Forelimb muscle (tissue), 1 donor: ENCODE results near the gene HSFX3. TPM values are rescaled to one million over a fixed set of nuclear protein-coding genes. Genes with fewer than 3 reads are reported as not detected.
"Not testable (repeated sequence)": the region's sequence is repeated elsewhere in the genome, so short reads cannot be mapped to it uniquely, and the experiment has no call there.

Experiments used
- DNase-seq: peaks from one replicate; pipeline ENCODE4 v3.0.0-alpha.2; 2013; ENCODE audit warnings: low read depth
- polyA plus RNA-seq: library from polyadenylated mRNA; unstranded; fragments of 120-200 nt; gene quantifications from one replicate; pipeline ENCODE4 v1.2.1, GENCODE V29; 2013; ENCODE audit not compliant: insufficient read length

The HSFX3 gene
- polyA plus RNA-seq, 1 donor, result 1.1 TPM

DNA sequence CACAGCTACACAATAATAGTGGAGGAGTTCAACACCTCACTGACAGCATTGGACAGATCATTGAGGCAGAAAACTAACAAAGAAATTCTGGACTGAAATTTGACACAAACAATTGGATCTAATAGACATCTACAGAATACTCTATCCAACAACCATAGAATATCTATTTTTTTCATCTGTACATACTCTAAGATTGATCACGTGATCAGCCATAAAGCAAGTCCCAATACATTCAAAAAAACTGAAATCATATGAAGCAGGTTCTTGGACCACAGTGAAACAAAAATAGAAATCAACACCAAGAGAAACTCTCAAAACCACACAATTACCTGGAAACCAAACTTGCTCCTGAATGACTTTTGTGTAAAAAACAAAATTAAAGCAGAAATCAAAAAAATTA lies 32.4 kb downstream of the HSFX3 start:
- DNase-seq, result no peak

DNA sequence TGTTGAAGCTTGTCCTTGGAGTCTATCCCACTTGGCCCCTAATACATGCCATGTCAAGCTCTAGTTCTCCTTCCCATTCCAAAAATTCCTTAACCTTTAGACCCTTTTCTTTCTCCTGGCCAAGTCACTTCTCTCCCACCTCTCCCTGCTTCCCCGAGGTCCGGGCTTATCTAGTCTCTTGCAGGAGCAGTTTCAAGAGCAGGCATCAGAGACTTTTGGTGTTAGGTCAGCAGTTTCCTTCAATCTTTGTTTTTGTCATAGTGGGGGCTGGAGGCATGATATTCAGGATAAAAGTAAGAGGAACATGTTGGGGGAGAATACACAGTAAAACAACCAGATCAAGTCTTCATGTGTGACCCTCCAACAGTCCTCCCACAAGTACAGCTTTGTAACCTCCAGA lies 33.1 kb downstream of the HSFX3 start:
- DNase-seq, result no peak

DNA sequence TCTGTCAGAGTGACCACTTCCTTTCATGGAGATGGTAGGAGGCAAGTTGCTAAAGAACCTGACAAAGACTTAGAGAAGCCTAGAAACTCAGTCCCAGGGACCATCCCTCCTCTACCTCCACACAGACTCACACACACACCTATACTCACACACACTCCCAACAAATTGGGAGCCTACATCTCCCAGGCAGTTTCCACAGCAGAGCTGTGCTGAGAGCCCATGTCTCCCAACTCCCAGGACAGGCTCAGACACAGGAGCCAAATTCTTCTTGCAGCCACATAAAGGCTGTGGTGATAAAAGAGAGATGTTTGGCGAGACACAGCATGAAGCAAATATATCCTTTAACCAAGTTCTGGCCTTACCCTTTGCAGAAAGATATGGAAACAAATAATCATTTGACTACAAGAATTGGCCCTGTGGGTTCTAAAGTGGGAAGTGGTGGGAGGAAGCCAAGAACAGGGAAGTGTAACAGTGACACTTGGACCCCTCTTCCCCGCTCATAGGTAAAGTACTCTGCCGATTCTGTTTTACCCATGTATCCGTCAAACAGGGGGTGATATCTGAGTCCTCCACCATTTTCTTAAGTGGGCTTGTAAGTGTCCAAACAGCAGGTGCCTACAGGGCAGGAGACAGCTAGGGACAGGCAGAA lies 33.6 kb downstream of the HSFX3 start:
- DNase-seq, result no peak

DNA sequence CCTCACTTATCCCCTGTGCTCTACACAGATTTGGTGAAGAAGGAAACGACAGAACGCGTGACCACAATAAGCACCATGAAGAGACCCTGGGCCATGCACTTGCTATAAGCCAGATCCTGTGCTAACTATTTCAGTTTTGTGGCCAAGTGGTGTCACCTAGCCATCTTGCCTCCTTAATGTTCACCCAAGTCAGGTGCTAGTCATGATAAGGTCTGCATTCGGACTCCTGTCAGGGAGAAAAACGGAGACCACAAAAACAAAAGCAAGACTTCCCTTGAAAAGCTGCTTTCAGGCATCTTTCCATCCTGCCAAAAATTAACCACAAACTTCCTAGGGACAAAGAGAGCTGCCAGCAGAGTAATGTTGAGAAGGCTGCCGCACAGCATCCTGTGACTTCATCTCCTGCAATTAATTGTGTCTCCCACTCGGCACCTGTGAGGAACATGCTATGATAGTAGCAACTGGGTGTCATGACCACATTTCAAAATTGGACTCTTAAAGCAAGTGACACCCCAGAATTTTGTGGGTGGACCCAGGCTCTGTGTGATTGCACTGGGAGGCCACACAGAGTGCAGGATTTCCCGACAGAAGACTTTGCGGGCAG lies 35.8 kb downstream of the HSFX3 start:
- no peak for DNase-seq

DNA sequence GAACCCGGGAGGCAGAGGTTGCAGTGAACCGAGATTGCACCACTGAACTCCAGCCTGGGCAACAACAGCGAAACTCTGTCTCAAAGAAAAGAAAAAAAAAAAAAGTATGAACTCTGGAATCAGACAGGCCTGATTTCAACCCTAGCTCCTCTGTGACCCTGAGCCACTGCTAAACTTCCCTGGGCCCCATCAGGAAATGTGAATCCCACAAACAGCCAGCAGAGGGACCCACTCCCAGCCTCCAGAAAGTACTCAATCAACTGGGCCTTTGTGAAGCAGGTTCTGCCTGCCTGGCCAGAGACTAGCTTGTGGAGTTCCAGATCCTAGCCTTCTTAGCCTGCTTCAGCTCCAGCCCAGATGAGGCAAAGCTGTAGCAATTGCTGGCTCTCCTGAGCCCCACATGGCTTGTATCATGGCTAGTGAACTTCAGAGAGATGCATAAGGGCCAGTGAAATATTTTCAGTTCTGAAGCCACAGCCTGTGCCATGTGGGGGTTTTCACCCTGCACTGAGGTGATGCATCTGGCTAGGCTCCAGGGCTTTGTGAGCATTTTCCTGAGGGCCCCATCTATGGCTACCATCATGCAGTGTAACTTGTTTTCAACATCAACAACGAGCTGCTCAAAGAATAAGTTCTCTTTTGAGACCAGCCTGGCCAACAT lies 37.4 kb downstream of the HSFX3 start:
- no peak for DNase-seq

DNA sequence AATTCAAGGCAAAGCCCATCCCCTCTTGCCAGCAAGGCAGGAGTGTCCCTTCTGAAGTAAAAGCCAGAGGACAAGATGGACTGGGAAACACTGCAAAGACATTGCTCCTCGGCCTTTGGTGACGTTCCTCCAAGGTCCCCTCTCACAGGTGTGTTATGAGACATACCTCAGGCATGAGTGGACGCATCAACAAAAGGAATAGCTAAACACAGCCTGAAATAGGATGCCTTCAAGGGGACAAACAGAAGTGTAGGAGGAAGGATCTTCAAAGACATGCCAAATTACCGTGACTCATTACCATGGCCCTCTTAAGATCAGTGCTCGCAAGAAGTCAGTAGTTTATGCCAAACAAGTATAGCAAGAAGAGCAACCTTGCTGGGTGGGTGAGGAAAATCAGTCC lies 38.6 kb downstream of the HSFX3 start:
- DNase-seq, result no peak

DNA sequence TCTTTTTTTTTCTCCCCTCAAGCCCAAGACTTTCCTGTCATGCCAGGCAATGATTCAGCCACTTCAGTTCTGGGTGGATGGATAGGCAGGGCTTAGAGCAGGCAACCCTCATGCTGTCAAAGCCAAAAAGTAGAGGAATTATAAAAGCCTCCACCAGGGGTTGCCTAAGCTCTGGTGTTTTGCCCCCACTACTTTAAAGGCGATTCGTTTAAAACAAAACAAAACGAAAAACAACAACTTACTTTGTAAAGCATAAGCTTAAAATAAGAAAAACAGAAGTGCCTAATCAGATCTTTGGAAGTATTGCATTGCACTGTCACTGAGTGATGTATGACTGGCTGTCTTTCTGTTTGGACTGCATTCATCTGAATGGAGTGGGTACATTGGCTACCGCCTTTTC lies 39.3 kb downstream of the HSFX3 start:
- DNase-seq, result no peak

DNA sequence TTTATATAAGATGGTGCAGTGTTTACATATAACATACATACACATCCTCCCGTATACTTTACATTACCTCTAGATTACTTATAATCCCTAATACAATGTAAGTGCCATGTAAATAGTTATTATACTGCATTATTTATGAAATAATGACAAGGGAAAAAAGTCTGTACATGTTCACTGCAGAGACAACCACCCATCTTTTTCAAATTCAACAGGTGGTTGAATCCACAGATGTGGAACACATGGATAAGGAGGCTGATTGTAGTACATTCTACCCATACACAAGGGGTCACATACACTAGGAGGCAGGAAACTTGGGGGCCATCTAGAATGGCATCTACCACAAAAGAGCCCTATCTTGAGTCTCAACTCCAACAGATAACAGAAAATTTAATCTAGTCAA lies 41.3 kb downstream of the HSFX3 start:
- DNase-seq, result no peak

DNA sequence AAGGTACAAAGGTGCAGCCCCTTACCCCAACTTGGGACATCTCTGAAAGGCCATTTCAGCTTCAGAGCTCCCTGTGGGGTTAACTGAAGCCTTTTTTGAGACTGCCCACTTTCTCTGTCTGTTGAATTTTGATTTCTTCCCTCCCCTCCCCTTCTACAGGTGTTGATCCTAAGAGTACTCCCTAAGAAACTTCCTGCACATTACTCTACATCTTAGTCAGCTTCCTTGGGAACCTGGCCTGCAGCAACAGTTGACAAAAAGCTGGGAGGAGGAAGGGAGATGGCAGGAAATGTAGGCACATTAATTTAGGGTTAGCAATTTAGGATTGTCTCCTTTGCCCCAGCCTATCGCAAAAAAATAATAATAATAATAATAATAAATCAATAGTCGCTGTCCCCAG lies 43.4 kb downstream of the HSFX3 start:
- DNase-seq, result no peak

DNA sequence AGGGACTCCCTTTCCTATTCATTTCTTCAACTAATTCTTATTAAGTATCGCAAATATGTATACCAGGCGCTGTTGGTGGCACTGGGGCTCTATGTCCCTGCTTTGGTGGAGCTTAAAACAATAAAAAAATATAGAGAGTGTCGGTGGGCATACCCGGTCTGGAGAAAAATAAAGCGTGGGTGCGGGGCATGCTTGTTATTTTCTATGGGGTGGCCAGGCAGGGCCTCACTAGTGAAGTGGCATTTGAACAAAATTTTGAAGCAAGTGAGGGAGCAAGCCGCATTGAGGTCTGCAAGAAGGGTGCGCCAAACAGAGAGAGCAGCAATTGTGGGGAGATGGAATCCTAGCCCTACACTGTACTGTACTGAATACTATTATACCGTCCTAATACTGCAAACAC lies 44.1 kb downstream of the HSFX3 start:
- no peak for DNase-seq

DNA sequence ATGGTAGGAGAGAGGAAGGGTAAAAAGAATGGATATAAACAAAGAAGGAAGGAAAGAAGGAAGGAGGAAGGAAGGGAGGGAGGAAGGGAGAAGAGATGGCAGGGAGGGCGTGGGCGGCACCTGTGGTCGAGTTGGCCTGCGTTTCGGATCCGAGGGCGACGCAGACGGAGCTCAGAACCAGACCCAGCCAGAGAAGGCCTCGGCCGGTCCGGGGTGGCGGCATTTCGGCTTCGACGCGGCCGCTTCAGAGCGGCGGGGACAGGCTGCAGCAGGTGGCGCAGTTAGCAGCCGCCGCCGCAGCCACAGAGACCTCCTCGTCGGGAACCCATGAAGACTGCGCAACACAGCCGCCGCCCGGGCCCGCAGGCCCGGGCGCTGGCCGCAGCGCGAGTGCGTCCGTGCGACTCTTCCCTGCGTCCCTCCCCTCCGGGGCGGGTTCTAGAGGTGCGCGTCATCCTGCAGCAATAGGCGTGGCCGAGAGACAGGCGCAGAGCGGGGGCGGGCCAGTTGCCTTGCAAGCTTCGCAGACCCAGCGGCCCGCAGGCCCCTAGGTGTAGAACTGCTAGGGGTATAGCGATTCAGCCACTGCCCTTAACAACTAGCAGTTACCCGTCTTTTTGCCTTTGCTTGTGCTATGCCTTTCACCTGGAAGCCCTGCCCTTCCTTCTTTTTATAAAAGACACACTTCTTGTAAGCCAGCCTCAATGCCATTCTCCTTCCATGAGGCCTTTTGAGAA lies 44.6 kb downstream of the HSFX3 start, which contains the start of gene IDS:
Gene IDS (minus strand): TSS at position 392 of the 737 bp plus-strand sequence. CDS start 169 bp downstream, at position 223.
- peak; percentile 62 for DNase-seq

DNA sequence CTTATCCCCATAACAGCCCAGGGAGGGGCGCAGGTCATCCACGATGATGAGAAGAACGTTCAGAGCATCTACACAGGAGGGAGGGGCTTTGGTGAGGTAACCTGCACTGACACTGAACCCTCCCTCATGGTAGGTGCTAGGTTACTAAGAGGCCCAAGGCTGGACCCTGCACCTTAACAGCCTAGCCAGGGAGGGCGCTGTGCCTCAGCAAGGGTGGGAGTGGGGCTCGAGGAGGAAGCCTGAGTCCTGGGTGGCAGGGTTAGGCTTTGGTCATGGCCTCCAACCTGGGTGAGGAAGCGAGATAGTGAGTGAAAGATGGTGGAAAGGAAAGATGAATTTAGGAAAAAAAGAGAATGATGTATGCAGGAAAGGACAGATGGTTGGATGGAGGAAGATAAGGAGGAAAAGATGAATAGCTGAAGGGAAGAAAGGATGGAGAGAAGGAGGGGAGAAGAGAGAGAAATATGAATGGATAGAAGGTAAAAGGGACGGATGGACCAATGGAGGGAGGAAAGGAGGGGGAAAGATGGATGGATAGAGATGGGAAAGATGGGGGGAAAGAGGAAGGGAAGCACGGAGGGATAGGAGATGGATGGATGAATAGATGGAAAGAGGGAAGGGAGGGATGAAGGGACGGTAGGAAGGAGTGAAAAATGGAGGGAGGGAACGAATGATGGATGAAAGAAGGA lies 45.4 kb downstream of the HSFX3 start:
- DNase-seq, result no peak

DNA sequence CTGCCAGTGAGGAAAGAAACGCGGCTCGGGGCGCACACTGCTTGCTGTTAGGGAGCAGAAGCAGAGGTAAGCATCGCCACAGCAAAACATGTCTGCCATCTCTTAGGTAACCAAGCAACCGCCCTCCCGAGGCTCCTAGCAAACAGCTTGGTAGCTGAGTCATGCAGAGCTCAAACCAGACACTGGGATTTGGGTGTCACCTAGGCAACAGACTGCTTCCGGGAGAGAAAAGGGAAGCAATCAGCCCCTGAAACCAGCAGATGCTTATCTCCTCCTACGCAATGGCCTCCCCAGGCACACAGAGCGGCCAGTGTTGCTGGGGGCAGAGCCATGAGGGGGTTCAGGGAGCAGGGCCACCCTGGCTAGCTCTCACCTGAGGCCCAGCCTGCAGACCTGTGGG lies 46.3 kb downstream of the HSFX3 start:
- DNase-seq, result not testable (repeated sequence)

DNA sequence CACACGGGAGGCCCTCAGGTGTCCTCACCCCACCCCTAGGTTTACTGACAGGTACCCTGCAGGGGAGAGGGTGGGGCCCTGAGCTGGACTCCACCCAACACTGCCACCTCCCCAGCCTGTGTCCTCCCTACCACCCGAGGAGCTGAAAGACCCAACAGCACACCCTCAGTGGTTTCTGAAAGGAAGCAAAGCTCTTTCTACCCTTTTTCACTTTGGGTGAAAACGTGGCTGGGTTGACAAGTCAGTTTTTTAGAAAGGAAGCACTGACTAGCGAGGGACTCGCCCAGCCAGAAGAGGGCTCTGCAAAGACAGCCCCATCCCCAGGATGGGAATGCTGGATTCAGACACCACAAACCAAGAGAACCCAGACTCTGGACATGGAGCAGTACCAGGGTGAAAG lies 46.8 kb downstream of the HSFX3 start:
- not testable (repeated sequence) for DNase-seq

DNA sequence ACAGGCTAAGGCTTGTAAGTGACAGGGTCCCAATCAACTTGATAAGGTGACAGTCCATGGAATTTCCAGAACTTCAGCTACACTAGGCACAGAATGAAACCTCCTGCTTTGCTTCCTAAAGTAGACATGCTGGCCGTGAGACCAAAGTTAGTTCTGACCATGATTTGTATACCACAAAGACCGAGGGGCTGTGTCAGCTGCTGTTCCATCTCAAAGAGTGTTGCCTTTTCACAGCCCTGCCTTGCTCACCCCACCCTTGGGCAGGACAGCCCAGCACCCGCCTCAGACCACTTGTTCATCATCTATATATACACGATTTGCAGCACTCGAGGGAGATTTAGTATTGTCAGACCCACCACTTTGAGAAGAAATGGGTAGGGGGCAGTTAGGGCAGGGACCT lies 50.0 kb downstream of the HSFX3 start:
- no peak for DNase-seq

DNA sequence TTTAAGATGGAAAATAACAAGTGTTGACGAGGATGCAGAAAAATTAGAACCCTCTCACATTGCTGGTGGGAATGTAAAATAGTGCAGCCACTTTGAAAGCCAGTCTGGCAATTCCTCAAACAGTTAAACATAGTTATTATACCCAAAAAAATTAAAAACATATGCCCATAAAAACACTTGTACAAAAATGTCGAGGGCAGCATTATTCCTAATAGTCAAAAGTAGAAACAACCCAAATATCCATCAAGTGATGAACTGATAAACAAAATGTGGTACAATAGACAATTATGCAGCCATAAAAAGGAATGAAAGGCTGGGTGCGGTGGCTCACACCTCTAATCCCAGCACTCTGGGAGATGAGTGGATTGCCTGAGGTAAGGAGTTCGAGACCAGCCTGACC lies 51.0 kb downstream of the HSFX3 start:
- DNase-seq, result no peak

Other genes with a start within 250 kb of the HSFX3 start
- gene IDS, start 44.6 kb downstream of the HSFX3 start, polyA plus RNA-seq, result 27.2 TPM
- gene EOLA1, start 8.9 kb downstream of the HSFX3 start, polyA plus RNA-seq, result 21.4 TPM
- not detected for gene MAGEA9B, start 37.5 kb upstream of the HSFX3 start, polyA plus RNA-seq
- gene HSFX2, start 45.4 kb upstream of the HSFX3 start, polyA plus RNA-seq, result 0.18 TPM
- gene TMEM185A, start 81.9 kb upstream of the HSFX3 start, polyA plus RNA-seq, result 28.0 TPM
- gene MAGEA11, start 162.1 kb upstream of the HSFX3 start, polyA plus RNA-seq, result not detected
- 2.6 TPM for gene HSFX1, start 224.1 kb upstream of the HSFX3 start, polyA plus RNA-seq
- gene MAGEA9, start 232.0 kb upstream of the HSFX3 start, polyA plus RNA-seq, result not detected